GM21447 (cell line): ENCODE measurements around the gene PTPRE.
"Not testable (repeated sequence)": the region's sequence is repeated elsewhere in the genome, so short reads cannot be mapped to it uniquely, and the experiment has no call there.

ENCODE experiments used
- ATAC-seq: cut with Tn5 transposase; IDR thresholded peaks from one replicate; pipeline ENCODE4 v1.9.1; 2021; ENCODE audit not compliant: unreplicated experiment

Gene PTPRE

GRCh38 chr10:128087884-128088709 lies 181.2 kb downstream of the PTPRE start:
- no peak for ATAC-seq

- ATAC-seq: no peak
Measured at GRCh38 chr10:128091636-128092210, 184.8 kb downstream of the PTPRE start.

- ATAC-seq: no peak
Measured at GRCh38 chr10:128092454-128092853, 185.6 kb downstream of the PTPRE start.

GRCh38 chr10:128094596-128094995 lies 187.7 kb downstream of the PTPRE start:
- ATAC-seq: not testable (repeated sequence)

GRCh38 chr10:128095027-128095752 lies 188.3 kb downstream of the PTPRE start:
- no peak for ATAC-seq

DNA sequence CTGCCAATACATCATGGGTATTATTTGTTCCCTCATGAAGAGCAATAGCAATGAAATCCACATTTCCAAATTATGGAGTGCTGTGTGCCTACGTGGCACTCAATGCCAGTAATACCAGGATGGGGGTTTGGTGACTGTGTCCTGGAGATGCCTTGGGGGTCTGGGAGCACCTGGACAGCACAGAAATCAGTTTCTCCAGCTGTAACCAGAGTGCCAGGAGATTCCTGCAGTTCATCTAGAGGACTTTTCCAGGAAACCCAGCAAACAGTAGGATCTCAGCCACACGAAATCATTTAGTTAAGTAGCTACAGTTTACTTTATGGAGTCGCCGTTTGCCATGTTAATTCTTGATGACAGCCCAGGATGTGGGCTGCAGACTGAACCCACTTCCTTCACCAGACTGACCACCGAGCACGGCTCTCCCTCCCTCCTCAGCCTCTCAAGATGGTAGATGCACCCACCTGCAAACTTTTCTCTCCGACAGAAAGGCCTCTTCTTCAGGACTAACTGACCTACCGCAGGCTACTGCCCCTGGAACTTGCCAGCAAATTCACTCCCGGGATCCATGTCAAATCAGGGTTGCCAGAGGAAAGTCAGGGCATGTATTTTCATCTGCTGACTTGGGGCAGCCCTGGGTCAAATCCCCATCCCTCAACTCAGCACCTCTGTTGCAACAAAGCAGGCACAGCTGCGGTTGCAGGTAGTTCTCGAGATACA lies 189.0 kb downstream of the PTPRE start:
- no peak for ATAC-seq

GRCh38 chr10:128096486-128097199 lies 189.7 kb downstream of the PTPRE start:
- no peak for ATAC-seq

- ATAC-seq: no peak
Measured at GRCh38 chr10:128097783-128098182, 190.9 kb downstream of the PTPRE start.

DNA sequence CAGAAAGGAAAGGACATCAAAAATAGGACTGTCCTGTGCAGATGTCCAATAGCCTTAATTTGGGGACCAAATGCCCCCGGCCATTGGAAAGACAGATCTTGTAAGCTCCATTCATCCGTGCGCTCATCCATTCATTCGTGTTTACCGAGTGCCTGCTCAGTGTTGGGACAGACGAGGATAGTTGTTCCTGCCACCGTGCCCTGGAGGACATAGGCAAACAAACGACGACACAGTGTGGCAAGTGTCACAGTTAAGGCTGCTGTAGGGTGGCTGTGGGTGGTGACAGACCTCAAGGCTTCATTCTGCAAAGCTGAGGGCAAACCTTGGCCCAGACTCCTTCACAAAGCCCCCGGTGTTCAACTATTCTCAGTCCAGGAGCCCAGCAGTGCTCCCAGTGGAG lies 191.7 kb downstream of the PTPRE start:
- ATAC-seq: no peak

GRCh38 chr10:128099901-128100300 lies 193.0 kb downstream of the PTPRE start:
- ATAC-seq: no peak

GRCh38 chr10:128101901-128102300 lies 195.0 kb downstream of the PTPRE start:
- no peak for ATAC-seq

DNA sequence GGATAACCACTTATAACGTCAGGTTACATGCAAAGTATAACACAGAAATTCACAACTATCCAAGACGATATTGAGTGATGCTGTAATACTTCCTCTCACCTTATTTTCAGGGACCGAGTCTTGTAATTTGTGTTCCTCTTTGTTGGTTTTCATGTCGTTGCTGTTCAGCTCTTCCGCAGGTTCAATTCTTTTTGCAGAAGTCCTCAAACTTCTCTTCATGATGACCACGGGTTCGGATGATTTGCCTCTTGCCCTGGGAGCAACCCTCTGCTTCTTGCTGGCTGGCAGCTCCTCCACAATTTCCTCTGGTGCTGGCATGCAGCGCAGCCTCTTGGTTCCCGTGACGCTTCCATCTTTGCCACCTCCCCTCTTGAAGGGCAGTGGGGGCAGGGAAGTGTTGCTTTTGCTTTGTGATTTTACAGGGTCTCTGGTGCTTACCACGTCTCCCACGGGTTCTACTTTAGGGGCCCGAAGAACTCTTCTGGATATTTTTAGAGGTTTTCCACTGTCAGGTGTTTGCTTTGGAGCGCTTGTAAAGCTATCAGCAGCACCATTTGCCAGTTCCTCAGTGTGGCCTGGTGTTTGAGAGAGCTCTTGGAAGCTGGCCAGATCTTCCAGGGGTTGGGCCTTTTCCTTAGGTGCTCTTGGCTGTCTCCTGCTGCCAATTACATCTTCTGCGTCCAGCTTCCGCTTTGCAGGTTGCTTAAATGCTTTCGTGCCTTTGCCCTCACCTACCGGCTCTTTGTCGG lies 195.8 kb downstream of the PTPRE start:
- no peak for ATAC-seq

DNA sequence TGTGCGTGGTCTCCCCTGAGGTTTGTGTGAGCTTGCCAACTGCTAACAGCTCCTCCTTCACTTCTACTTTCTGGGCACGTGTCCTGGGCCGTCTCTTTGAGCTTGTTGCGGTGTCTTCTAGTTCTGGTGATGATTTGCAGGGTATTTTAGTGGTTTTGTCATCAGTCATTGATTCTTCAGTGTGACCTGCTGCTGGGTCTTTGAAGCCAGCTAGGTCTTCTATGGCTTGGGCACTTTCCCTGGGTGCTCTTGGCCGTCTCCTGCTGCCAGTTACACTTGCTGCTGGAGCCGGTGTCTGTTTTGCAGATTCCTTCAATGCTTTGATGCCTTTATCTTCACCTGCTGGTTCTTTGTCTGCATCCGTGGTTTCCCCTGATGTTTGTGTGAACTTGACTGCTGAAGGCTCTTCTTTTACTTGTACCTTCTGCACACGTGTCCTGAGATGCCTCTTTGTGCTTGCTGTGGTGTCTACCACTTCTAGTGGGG lies 196.4 kb downstream of the PTPRE start:
- ATAC-seq: no peak

GRCh38 chr10:128105383-128105782 lies 198.5 kb downstream of the PTPRE start:
- ATAC-seq: no peak

- ATAC-seq: no peak
Measured at GRCh38 chr10:128109707-128110106, 202.8 kb downstream of the PTPRE start.

DNA sequence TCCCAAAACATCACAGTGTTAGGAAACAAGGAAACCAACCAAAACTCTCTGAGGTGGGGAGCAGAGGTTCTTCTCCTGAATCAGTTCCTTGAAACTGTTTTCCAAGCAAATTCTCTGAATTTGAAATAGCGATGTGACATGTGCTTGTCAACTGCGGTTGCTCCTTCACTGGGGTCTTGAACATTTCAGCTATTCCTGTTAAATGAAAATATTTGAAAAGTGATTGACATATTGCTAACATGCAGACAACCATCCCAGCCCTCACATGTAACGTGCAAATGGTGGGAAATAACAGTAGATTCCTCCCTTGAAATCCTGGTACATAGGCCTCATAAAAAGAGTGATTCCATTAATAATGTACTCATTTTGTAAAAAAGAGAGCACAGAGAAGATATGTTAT lies 203.4 kb downstream of the PTPRE start:
- no peak for ATAC-seq

GRCh38 chr10:128111696-128112095 lies 204.8 kb downstream of the PTPRE start:
- ATAC-seq: no peak

DNA sequence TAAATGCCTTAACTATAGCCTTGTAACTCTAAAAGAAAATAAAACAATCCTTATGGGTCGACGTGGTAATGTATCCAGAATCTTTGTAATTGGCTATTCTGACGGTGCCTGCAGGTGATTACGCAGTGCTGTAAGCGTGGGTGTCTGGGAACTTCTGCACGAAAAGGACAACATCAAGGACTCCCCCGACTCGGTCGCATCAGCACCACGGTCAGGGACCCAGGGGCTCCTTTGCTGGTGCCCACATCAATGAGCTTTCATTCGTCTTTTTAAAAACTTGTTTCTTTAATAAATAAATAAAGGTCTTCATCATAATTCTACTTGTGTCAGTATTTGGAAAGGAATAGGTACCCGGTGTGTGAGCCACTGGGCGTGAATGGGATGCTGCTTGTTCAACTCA lies 206.1 kb downstream of the PTPRE start:
- ATAC-seq: no peak

DNA sequence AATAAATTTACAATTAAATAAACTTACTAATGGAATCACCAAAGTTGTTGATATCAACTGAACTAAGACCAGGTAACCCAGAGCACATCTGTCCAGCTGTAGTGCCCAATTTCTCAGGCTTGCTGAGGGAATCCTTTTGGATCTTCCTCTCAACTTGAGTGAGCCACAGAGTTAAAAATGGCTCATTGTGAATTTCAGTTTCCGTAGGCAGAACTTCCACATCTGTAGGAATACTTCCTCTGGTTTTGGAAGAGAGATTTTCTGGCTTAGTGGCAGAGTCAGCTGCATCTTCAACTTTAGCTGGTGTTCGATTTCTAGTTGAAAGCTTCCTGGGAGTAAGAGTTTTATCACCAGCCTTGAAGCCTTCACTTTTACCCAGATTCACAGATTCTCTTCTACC lies 208.0 kb downstream of the PTPRE start:
- ATAC-seq: no peak

GRCh38 chr10:128115356-128115755 lies 208.5 kb downstream of the PTPRE start:
- ATAC-seq: no peak
